HepG2 (cell line): Measurements from ENCODE around the gene NCKIPSD.

Experiments used
- ATF3 ChIP-seq: sonication (generic); formaldehyde crosslinking; IDR thresholded peaks from 2 replicates; pipeline ENCODE4 v1.4.0; 2020; ENCODE audit warnings: missing genetic modification reagents
- CBX2 ChIP-seq, 2 experiments: fragments of 200-600 bp in 1 of 2; sonication (generic); formaldehyde crosslinking in 1 of 2; IDR thresholded peaks; 2 replicates each; pipeline versions ENCODE4 v1.7.0 to v1.8.1; 2018 to 2022; ENCODE audit warnings: low read depth in 2 of 2, low read length in 1 of 2, mild to moderate bottlenecking in 1 of 2, missing genetic modification reagents in 1 of 2
- CTCF ChIP-seq: sonication (generic); formaldehyde crosslinking; IDR thresholded peaks from 2 replicates; pipeline ENCODE4 v1.5.0; 2020; ENCODE audit warnings: mild to moderate bottlenecking, missing genetic modification reagents, moderate library complexity
- DNMT1 ChIP-seq: sonication (generic); formaldehyde crosslinking; IDR thresholded peaks from 2 replicates; pipeline ENCODE4 v1.5.1; 2020; ENCODE audit warnings: mild to moderate bottlenecking, missing genetic modification reagents
- EP300 ChIP-seq, 3 experiments: sonication (generic) in 1 of 3; formaldehyde crosslinking in 1 of 3; IDR thresholded peaks; 2 replicates each; pipeline versions ENCODE4 v1.5.1 to v1.6.1; 2011 to 2020; ENCODE audit warnings: low read depth in 2 of 3, low read length in 2 of 3, borderline replicate concordance in 1 of 3, improper control_type of control experiment in 1 of 3, mild to moderate bottlenecking in 1 of 3, missing genetic modification reagents in 1 of 3, moderate library complexity in 1 of 3
- JUN ChIP-seq: sonication (generic); formaldehyde crosslinking; IDR thresholded peaks from 2 replicates; pipeline ENCODE4 v1.4.0; 2020; ENCODE audit warnings: mild to moderate bottlenecking, missing genetic modification reagents
- POLR2AphosphoS5 ChIP-seq: IDR thresholded peaks from 2 replicates; pipeline ENCODE4 v1.6.1; 2012; ENCODE audit warnings: low read depth, low read length
- RAD21 ChIP-seq: fragments of 450-650 bp; formaldehyde crosslinking; IDR thresholded peaks from 2 replicates; pipeline ENCODE4 v1.5.0; 2020; ENCODE audit warnings: mild to moderate bottlenecking
- XBP1 ChIP-seq: sonication (generic); formaldehyde crosslinking; IDR thresholded peaks from 2 replicates; pipeline ENCODE4 v1.5.0; 2020; ENCODE audit warnings: missing genetic modification reagents
- ZFP90 ChIP-seq: sonication (generic); formaldehyde crosslinking; IDR thresholded peaks from 2 replicates; pipeline ENCODE4 v1.8.0; 2022; ENCODE audit warnings: missing genetic modification reagents, mild to moderate bottlenecking, inconsistent platforms, borderline replicate concordance
- ZNF570 ChIP-seq: sonication (generic); formaldehyde crosslinking; IDR thresholded peaks from 2 replicates; pipeline ENCODE4 v1.4.0; 2020; ENCODE audit warnings: mild to moderate bottlenecking, missing genetic modification reagents, borderline replicate concordance

DNA sequence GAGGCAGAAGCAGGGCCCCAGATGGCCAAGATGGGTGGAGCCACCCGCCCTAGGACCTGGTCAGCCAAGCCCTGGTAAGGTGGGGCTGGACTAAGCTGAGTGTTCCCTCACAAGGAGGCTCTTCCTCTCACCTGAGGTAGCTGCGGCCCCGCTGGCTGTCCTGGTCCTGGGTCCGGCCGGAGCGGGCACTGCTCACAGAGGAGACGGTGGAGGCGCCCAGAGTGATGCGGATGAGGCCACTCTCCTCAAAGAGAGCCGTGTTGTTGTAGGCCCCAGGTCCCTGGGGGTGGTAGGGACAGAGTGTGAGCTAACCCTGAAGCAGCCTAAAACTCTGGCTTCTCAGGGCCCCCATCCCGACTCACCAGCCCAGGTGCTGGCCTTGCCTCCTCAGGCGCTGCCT is 43.1 kb downstream of the NCKIPSD start:
- TF ChIP-seq DNMT1 (CRISPR knock-in tag) (no peak), EP300 (IDR thresholded peaks at IDR 0.05; ENCODE audit: low read depth in 2 of 2, low read length in 2 of 2) (no peak), EP300 (CRISPR knock-in tag; IDR thresholded peaks at IDR 0.05; ENCODE audit: borderline replicate concordance) (no peak), JUN (CRISPR knock-in tag) (no peak), CBX2 (IDR thresholded peaks at IDR 0.05; ENCODE audit: low read depth, low read length) (no peak), CBX2 (CRISPR knock-in tag; IDR thresholded peaks at IDR 0.05; ENCODE audit: low read depth) (no peak), ZNF570 (CRISPR knock-in tag) (no peak), RAD21 (no peak), POLR2AphosphoS5 (no peak), ZFP90 (no peak), ATF3 (CRISPR knock-in tag) (no peak), CTCF (CRISPR knock-in tag) (no peak), XBP1 (CRISPR knock-in tag) (no peak)
